Neural progenitor cell (in vitro differentiated cells): Measurements from ENCODE around the gene DNAI7. TPM values are rescaled to one million over a fixed set of nuclear protein-coding genes. Genes with fewer than 3 reads are reported as not detected.

Experiments used
- DNase-seq: peaks from one replicate; pipeline ENCODE4 v3.0.0-alpha.2; 2016; ENCODE audit warnings: low spot score
- H2AFZ ChIP-seq: fragments of 200-600 bp; sonication (generic); replicated peaks from 2 replicates; pipeline ENCODE4 v1.6.1; 2016; ENCODE audit warnings: antibody characterized with exemption
- H3F3A ChIP-seq: fragments of 200-600 bp; sonication (generic); 2 replicates; pipeline ENCODE4 v1.6.1; 2016; ENCODE audit warnings: antibody characterized with exemption, low read depth
- H3K27ac ChIP-seq: fragments of 200-600 bp; sonication (generic); 2 replicates; pipeline ENCODE4 v1.5.1; 2016; ENCODE audit warnings: mild to moderate bottlenecking
- H3K27me3 ChIP-seq: fragments of 200-600 bp; sonication (generic); 2 replicates; pipeline ENCODE4 v1.6.1; 2016; ENCODE audit warnings: mild to moderate bottlenecking, moderate library complexity
- H3K36me3 ChIP-seq: fragments of 200-600 bp; sonication (generic); 2 replicates; pipeline ENCODE4 v1.5.1; 2016
- H3K4me1 ChIP-seq: fragments of 200-600 bp; sonication (generic); 2 replicates; pipeline ENCODE4 v1.6.1; 2016; ENCODE audit warnings: mixed run types
- H3K4me2 ChIP-seq: fragments of 200-600 bp; sonication (generic); 2 replicates; pipeline ENCODE4 v1.6.1; 2016
- H3K4me3 ChIP-seq: fragments of 200-600 bp; sonication (generic); 2 replicates; pipeline ENCODE4 v1.5.1; 2016
- H3K79me2 ChIP-seq: fragments of 200-600 bp; sonication (generic); 2 replicates; pipeline ENCODE4 v1.6.1; 2016; ENCODE audit warnings: low read depth
- H3K9ac ChIP-seq: fragments of 200-600 bp; sonication (generic); 2 replicates; pipeline ENCODE4 v1.6.1; 2016
- H3K9me3 ChIP-seq: fragments of 200-600 bp; sonication (generic); 2 replicates; pipeline ENCODE4 v1.5.1; 2016; ENCODE audit warnings: low read depth
- H4K20me1 ChIP-seq: fragments of 200-600 bp; sonication (generic); 2 replicates; pipeline ENCODE4 v1.6.1; 2016; ENCODE audit warnings: low read depth
- H3K27ac Mint-ChIP-seq: 3 replicates; pipeline ENCODE4 v1.8.0; 2021; ENCODE audit warnings: mixed read lengths
- H3K27me3 Mint-ChIP-seq: 2 replicates; pipeline ENCODE4 v1.8.0; 2022; ENCODE audit warnings: low read depth, mild to moderate bottlenecking, inconsistent platforms, moderate library complexity, mixed read lengths; ENCODE audit not compliant: insufficient read depth
- H3K36me3 Mint-ChIP-seq: 3 replicates; pipeline ENCODE4 v1.8.0; 2021; ENCODE audit warnings: mixed read lengths
- H3K4me1 Mint-ChIP-seq: 3 replicates; pipeline ENCODE4 v1.8.0; 2021; ENCODE audit warnings: mixed read lengths
- H3K4me3 Mint-ChIP-seq: 3 replicates; pipeline ENCODE4 v1.8.0; 2021; ENCODE audit warnings: mild to moderate bottlenecking, moderate library complexity, mixed read lengths
- H3K9me3 Mint-ChIP-seq: 3 replicates; pipeline ENCODE4 v1.8.0; 2020; ENCODE audit warnings: mixed read lengths
- CTCF ChIP-seq: fragments of 200-600 bp; sonication (generic); IDR thresholded peaks from 2 replicates; pipeline ENCODE4 v1.5.1; 2017; ENCODE audit warnings: antibody characterized with exemption, mild to moderate bottlenecking
- EZH2 ChIP-seq: fragments of 200-600 bp; sonication (generic); IDR thresholded peaks from 2 replicates; pipeline ENCODE4 v1.6.1; 2017; ENCODE audit warnings: antibody characterized with exemption, mild to moderate bottlenecking, moderate library complexity
- EZH2phosphoT487 ChIP-seq: fragments of 200-600 bp; sonication (generic); IDR thresholded peaks from 2 replicates; pipeline ENCODE4 v1.6.1; 2017; ENCODE audit warnings: antibody characterized with exemption
- total RNA-seq: library from RNA; depleted of rRNA; stranded (reverse); fragments of >200 nt; gene quantifications from 2 replicates; pipeline ENCODE4 v1.2.3, GENCODE V29; 2015; ENCODE audit warnings: low replicate concordance

DNAI7 gene
- total RNA-seq, 1 donor from 2014 or later, result 1.1 TPM

- peaks cover 4% of the 10 kb centered on the region for H3K27me3 Mint-ChIP-seq
These were observed 12.2 kb downstream of the DNAI7 start for GRCh38 chr12:25182765-25183164.

GRCh38 chr12:25162866-25163265 is 32.1 kb downstream of the DNAI7 start:
- Histone ChIP-seq H3K4me1 (no peaks in the 10 kb centered on the region), H3K27me3 (no peaks in the 10 kb centered on the region), H2AFZ (no peak overlapping the region), H3K79me2 (no peaks in the 10 kb centered on the region), H4K20me1 (no peaks in the 10 kb centered on the region), H3K9me3 (no peaks in the 10 kb centered on the region), H3K9ac (no peak overlapping the region), H3K4me3 (no peak overlapping the region), H3K4me2 (no peak overlapping the region), H3F3A (no peaks in the 10 kb centered on the region), H3K27ac (no peak overlapping the region), H3K36me3 (no peaks in the 10 kb centered on the region)
- Mint-ChIP-seq H3K4me1 (no peaks in the 10 kb centered on the region), H3K27ac (no peak overlapping the region), H3K9me3 (no peaks in the 10 kb centered on the region), H3K36me3 (no peaks in the 10 kb centered on the region), H3K27me3 (no peaks in the 10 kb centered on the region), H3K4me3 (no peak overlapping the region)
- DNase-seq, result no peak
- no peak for TF ChIP-seq EZH2phosphoT487
- TF ChIP-seq EZH2, result no peak
- no peak for TF ChIP-seq CTCF

More at GRCh38 chr12:25182765-25183164, 12.2 kb downstream of the DNAI7 start:
- no peak for DNase-seq
- Mint-ChIP-seq H3K27ac (no peak overlapping the region), H3K9me3 (no peaks in the 10 kb centered on the region), H3K4me3 (no peak overlapping the region), H3K36me3 (no peaks in the 10 kb centered on the region), H3K4me1 (no peaks in the 10 kb centered on the region)
- Histone ChIP-seq H3F3A (no peaks in the 10 kb centered on the region), H3K27me3 (no peaks in the 10 kb centered on the region), H3K9ac (no peak overlapping the region), H3K36me3 (no peaks in the 10 kb centered on the region), H3K9me3 (no peaks in the 10 kb centered on the region), H2AFZ (no peak overlapping the region), H4K20me1 (no peaks in the 10 kb centered on the region), H3K4me2 (no peak overlapping the region), H3K4me3 (no peak overlapping the region), H3K4me1 (no peaks in the 10 kb centered on the region), H3K27ac (no peak overlapping the region), H3K79me2 (no peaks in the 10 kb centered on the region)
- TF ChIP-seq EZH2phosphoT487, result no peak
- TF ChIP-seq EZH2, result no peak
- TF ChIP-seq CTCF, result no peak

GRCh38 chr12:25156061-25156460 is 38.9 kb downstream of the DNAI7 start:
- Histone ChIP-seq H3K27me3 (no peaks in the 10 kb centered on the region), H3K4me1 (no peaks in the 10 kb centered on the region), H2AFZ (no peak overlapping the region), H3K79me2 (no peaks in the 10 kb centered on the region), H3K9ac (no peak overlapping the region), H4K20me1 (no peaks in the 10 kb centered on the region), H3K4me3 (no peak overlapping the region), H3F3A (no peaks in the 10 kb centered on the region), H3K36me3 (no peaks in the 10 kb centered on the region), H3K4me2 (no peak overlapping the region), H3K9me3 (no peaks in the 10 kb centered on the region), H3K27ac (no peak overlapping the region)
- H3K27me3 Mint-ChIP-seq, result peaks cover 4% of the 10 kb centered on the region
- no peaks in the 10 kb centered on the region for H3K4me1 Mint-ChIP-seq
- no peaks in the 10 kb centered on the region for H3K9me3 Mint-ChIP-seq
- no peaks in the 10 kb centered on the region for H3K36me3 Mint-ChIP-seq
- H3K4me3 Mint-ChIP-seq, result no peak overlapping the region
- no peak overlapping the region for H3K27ac Mint-ChIP-seq
- TF ChIP-seq CTCF (no peak), EZH2phosphoT487 (no peak), EZH2 (no peak)
- DNase-seq, result no peak
